HG03439 (cell line): ENCODE data around the gene AGO4.

Experiments used
- ATAC-seq: cut with Tn5 transposase; IDR thresholded peaks from one replicate; pipeline ENCODE4 v1.9.1; 2021; ENCODE audit warnings: mild to moderate bottlenecking, moderate library complexity; ENCODE audit not compliant: unreplicated experiment

Gene AGO4

GRCh38 chr1:35893051-35893879 is 85.4 kb downstream of the AGO4 start:
- no peak for ATAC-seq

- ATAC-seq: no peak
These were observed 86.4 kb downstream of the AGO4 start for GRCh38 chr1:35894183-35894582.

GRCh38 chr1:35894656-35895055 is 86.8 kb downstream of the AGO4 start:
- no peak for ATAC-seq

- no peak for ATAC-seq
These were observed 92.1 kb downstream of the AGO4 start for GRCh38 chr1:35899941-35900340.

- ATAC-seq: no peak
These were observed 93.4 kb downstream of the AGO4 start for GRCh38 chr1:35901235-35901634.

DNA sequence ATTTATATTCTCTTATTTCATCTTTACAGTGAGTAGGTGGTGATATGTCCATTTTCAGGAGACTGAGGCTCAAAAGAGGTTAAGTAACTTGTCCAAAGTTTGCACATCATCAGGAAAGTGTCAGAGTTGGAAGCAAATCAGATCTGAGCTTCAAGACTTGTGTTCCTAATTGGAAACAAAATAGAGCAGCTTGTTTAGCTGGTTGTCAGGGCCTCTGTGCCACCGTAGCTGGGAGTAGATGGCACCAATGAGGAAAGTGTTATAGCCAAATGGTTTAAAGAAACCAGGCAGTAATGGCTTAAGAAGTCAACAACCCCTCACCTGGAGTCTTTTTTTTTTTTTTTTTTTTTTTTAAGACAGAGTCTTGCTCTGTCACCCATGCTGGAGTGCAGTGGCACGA is 94.9 kb downstream of the AGO4 start:
- no peak for ATAC-seq
